K562 (cell line): Measurements from ENCODE around the gene HBQ1. TPM values are rescaled to one million over a fixed set of nuclear protein-coding genes. Genes with fewer than 3 reads are reported as not detected.

Source experiments
- ARID2 ChIP-seq: fragments of 450-650 bp; IDR thresholded peaks from 2 replicates; pipeline ENCODE4 v1.6.1; 2017; ENCODE audit warnings: antibody characterized with exemption, mild to moderate bottlenecking
- ASH1L ChIP-seq: fragments of 450-650 bp; IDR thresholded peaks from 2 replicates; pipeline ENCODE4 v1.6.1; 2018; ENCODE audit warnings: borderline replicate concordance, mild to moderate bottlenecking, low read depth; ENCODE audit not compliant: partially characterized antibody
- CBFA2T2 ChIP-seq: fragments of 450-650 bp; conservative IDR thresholded peaks from 2 replicates; pipeline ENCODE4 v1.6.1; 2017; ENCODE audit warnings: mild to moderate bottlenecking
- CBX3 ChIP-seq, 2 experiments: IDR thresholded peaks; 1 replicate in 1 of 2; 2 replicates in 1 of 2; pipeline ENCODE4 v1.6.1; 2012; ENCODE audit warnings: inconsistent platforms in 2 of 2, low read length in 2 of 2, borderline replicate concordance in 1 of 2, control low read depth in 1 of 2
- FOXP1 ChIP-seq: sonication (generic); formaldehyde crosslinking; IDR thresholded peaks from 2 replicates; pipeline ENCODE4 v1.8.0; 2022; ENCODE audit warnings: mild to moderate bottlenecking, missing genetic modification reagents
- GATAD2B ChIP-seq: fragments of 450-650 bp; IDR thresholded peaks from 2 replicates; pipeline ENCODE4 v1.6.1; 2017; ENCODE audit warnings: mild to moderate bottlenecking, borderline replicate concordance
- GTF3C2 ChIP-seq: IDR thresholded peaks from 3 replicates; pipeline ENCODE4 v1.6.1; 2011; ENCODE audit warnings: borderline replicate concordance, mild to moderate bottlenecking, moderate library complexity; ENCODE audit not compliant: insufficient read length; ENCODE audit errors: extremely low read depth
- MBD2 ChIP-seq: sonication (generic); IDR thresholded peaks from 2 replicates; pipeline ENCODE4 v1.6.1; 2016; ENCODE audit warnings: low read depth, borderline replicate concordance
- NCOA2 ChIP-seq, 2 experiments: fragments of 450-650 bp; IDR thresholded peaks; 2 replicates each; pipeline ENCODE4 v1.6.1; 2018; ENCODE audit warnings: mild to moderate bottlenecking in 2 of 2, moderate library complexity in 1 of 2; ENCODE audit not compliant: partially characterized antibody in 2 of 2
- NFIX ChIP-seq: fragments of 250-450 bp; sonication (Bioruptor Pico); IDR thresholded peaks from 2 replicates; pipeline ENCODE4 v1.4.0; 2020; ENCODE audit warnings: low read depth, mild to moderate bottlenecking, moderate library complexity
- PRPF4 ChIP-seq: fragments of 200-400 bp; formaldehyde crosslinking; IDR thresholded peaks from one replicate; pipeline ENCODE4 v1.6.1; 2017; ENCODE audit warnings: low read length, low read depth, mild to moderate bottlenecking; ENCODE audit not compliant: insufficient read depth, poor library complexity, severe bottlenecking
- SMC3 ChIP-seq: conservative IDR thresholded peaks from 2 replicates; pipeline ENCODE4 v1.6.1; 2011; ENCODE audit warnings: low read depth, low read length, improper control_type of control experiment; ENCODE audit not compliant: insufficient read depth
- THAP7 ChIP-seq: fragments of 250-450 bp; sonication (Bioruptor Pico); IDR thresholded peaks from 2 replicates; pipeline ENCODE4 v1.5.0; 2021
- ZNF282 ChIP-seq: sonication (generic); formaldehyde crosslinking; IDR thresholded peaks from 2 replicates; pipeline ENCODE4 v1.8.1; 2023; ENCODE audit warnings: missing genetic modification reagents
- ZNF518B ChIP-seq: fragments of 250-450 bp; sonication (Bioruptor Pico); IDR thresholded peaks from 2 replicates; pipeline ENCODE4 v1.5.0; 2021; ENCODE audit warnings: mild to moderate bottlenecking, moderate library complexity
- ZNF584 ChIP-seq: fragments of 200-800 bp; sonication (Bioruptor generic); IDR thresholded peaks from 2 replicates; pipeline ENCODE4 v1.6.1; 2016; ENCODE audit warnings: low read depth, mild to moderate bottlenecking, missing genetic modification characterization, missing compliant biosample characterization
- ZNF644 ChIP-seq: fragments of 200-800 bp; sonication (Bioruptor generic); IDR thresholded peaks from 2 replicates; pipeline ENCODE4 v1.6.1; 2016; ENCODE audit warnings: low read depth, missing genetic modification characterization, missing compliant biosample characterization
- ZSCAN32 ChIP-seq: fragments of 450-650 bp; formaldehyde crosslinking; IDR thresholded peaks from 2 replicates; pipeline ENCODE4 v1.4.0; 2020; ENCODE audit warnings: mild to moderate bottlenecking, moderate library complexity
- polyA plus RNA-seq, 8 experiments: library from polyadenylated mRNA; depleted of rRNA in 4 of 8; stranded (reverse) in 5 of 8; unstranded in 3 of 8; fragments of >200 nt; fragmentation: Nextera tagmentation in 2 of 8; fragmentation: Illumina TruSeq in 1 of 8; extraction: Ambion mirVana in 2 of 8; extraction: Trizol in 1 of 8; gene quantifications; 2 replicates each; pipeline versions ENCODE4 v1.2.1 to v1.2.3, GENCODE V29; 2011 to 2014; ENCODE audit warnings: inconsistent platforms in 1 of 8, missing spikeins in 1 of 8
- total RNA-seq, 7 experiments: library from RNA; depleted of rRNA in 6 of 7; stranded (reverse); fragments of >200 nt in 6 of 7; fragmentation: Illumina TruSeq in 2 of 7; extraction: Trizol in 2 of 7; gene quantifications; 2 replicates each; pipeline versions ENCODE4 v1.2.1 to v1.2.3, GENCODE V29; 2011 to 2021; ENCODE audit warnings: low replicate concordance in 1 of 7

HBQ1 gene
- total and polyA plus RNA-seq, 9 of the 15 experiments (the other 6 are each of a cell fraction or from before 2014, with no cell fraction given), result 2.3 to 190 (median 19.8) TPM

- TF ChIP-seq SMC3 (no peak; the same call in 1 of the 2 replicates), ZNF584 (CRISPR knock-in tag) (no peak; the same call in 1 of the 2 replicates), CBFA2T2 (no peak), GATAD2B (peak; percentile 68), NCOA2 (IDR thresholded peaks at IDR 0.05; ENCODE audit: partially characterized antibody in 2 of 2) (no peak), ZNF644 (no peak), ZSCAN32 (CRISPR knock-in tag) (no peak), ASH1L (no peak), CBX3 (IDR thresholded peaks at IDR 0.05; ENCODE audit: borderline replicate concordance in 1 of 2, low read length in 2 of 2) (peak in 1 of 2 experiments; percentile 80; a peak in 1 of 3 replicates), ZNF518B (CRISPR knock-in tag) (no peak), MBD2 (no peak; the same call in 1 of the 2 replicates), THAP7 (CRISPR knock-in tag) (0 out of 2 replicates have a peak, but pooled peaks have one; percentile 7), PRPF4 (no peak), ARID2 (no peak), GTF3C2 (no peak), ZNF282 (CRISPR knock-in tag) (peak; percentile 98), NFIX (CRISPR knock-in tag) (no peak), FOXP1 (CRISPR knock-in tag) (peak; percentile 100)
Measured at GRCh38 chr16:180681-181564, 664 bp downstream of the HBQ1 start (continued).
